Spinal cord (tissue), 10 donors: ENCODE measurements around the gene IQGAP3. TPM values are rescaled to one million over a fixed set of nuclear protein-coding genes. Genes with fewer than 3 reads are reported as not detected.
"Not testable (repeated sequence)": the region's sequence is repeated elsewhere in the genome, so short reads cannot be mapped to it uniquely, and the experiment has no call there.

Experiments used
- DNase-seq, 6 donors: peaks; one replicate each; pipeline versions ENCODE4 v3.0.0 to v3.0.0-alpha.2; 2013 to 2015; ENCODE audit warnings: low spot score in 6 of 6, low read depth in 4 of 6
- H3K27ac ChIP-seq: one replicate; pipeline ENCODE4 v1.5.1; 2013; ENCODE audit warnings: low read depth, low read length, control low read depth
- H3K27me3 ChIP-seq: one replicate; pipeline ENCODE4 v1.6.1; 2013; ENCODE audit warnings: low read length; ENCODE audit not compliant: control insufficient read depth, insufficient read depth
- H3K36me3 ChIP-seq: one replicate; pipeline ENCODE4 v1.6.1; 2013; ENCODE audit warnings: low read length; ENCODE audit not compliant: control insufficient read depth, insufficient read depth
- H3K4me1 ChIP-seq: one replicate; pipeline ENCODE4 v1.6.1; 2013; ENCODE audit warnings: low read length; ENCODE audit not compliant: control insufficient read depth, insufficient read depth
- H3K4me3 ChIP-seq: one replicate; pipeline ENCODE4 v1.5.1; 2013; ENCODE audit warnings: low read depth, low read length, control low read depth
- H3K9me3 ChIP-seq: one replicate; pipeline ENCODE4 v1.6.1; 2013; ENCODE audit warnings: low read length; ENCODE audit not compliant: control insufficient read depth, insufficient read depth
- WGBS: methylation state at CpG from one replicate; pipeline ENCODE4 v1.1.5; 2013; ENCODE audit warnings: missing lambda C conversion rate; ENCODE audit not compliant: insufficient coverage; 5-methylcytosine and 5-hydroxymethylcytosine counted together
- polyA plus RNA-seq, 2 donors: library from polyadenylated mRNA; unstranded; fragments of 120-200 nt; gene quantifications; one replicate each; pipeline ENCODE4 v1.2.1, GENCODE V29; 2013; ENCODE audit not compliant: insufficient read length in 2 of 2
- total RNA-seq, 2 donors: library from RNA; depleted of rRNA in 1 of 2; stranded (reverse); fragments of 120-200 nt in 1 of 2; fragments of >200 nt in 1 of 2; gene quantifications; one replicate each; pipeline versions ENCODE4 v1.2.3 to v1.2.4, GENCODE V29; 2013 to 2014
- donor health status: healthy.

Gene IQGAP3
- total and polyA plus RNA-seq, 4 donors: 4.9 to 10.4 (median 7.0) TPM

GRCh38 chr1:156594190-156594589 is 21.8 kb upstream of the IQGAP3 start:
- Histone ChIP-seq H3K36me3 (peaks cover 48% of the 10 kb centered on the region), H3K4me3 (no peak overlapping the region), H3K4me1 (peaks cover 36% of the 10 kb centered on the region), H3K27ac (peak overlapping the region; percentile 27), H3K27me3 (no peaks in the 10 kb centered on the region), H3K9me3 (no peaks in the 10 kb centered on the region)
- WGBS: 0% methylated on average over 2 of the region's 3 CpGs
- peak in 2 of 6 donors; percentile 61 to 84 for DNase-seq

GRCh38 chr1:156593661-156593989 is 21.3 kb upstream of the IQGAP3 start:
- Histone ChIP-seq H3K27ac (peak overlapping the region; percentile 27), H3K36me3 (peaks cover 48% of the 10 kb centered on the region), H3K9me3 (no peaks in the 10 kb centered on the region), H3K4me3 (no peak overlapping the region), H3K27me3 (no peaks in the 10 kb centered on the region), H3K4me1 (peaks cover 36% of the 10 kb centered on the region)
- no peak for DNase-seq
- WGBS: 53% methylated on average over 2 of the region's 8 CpGs

- peaks cover 42% of the 10 kb centered on the region for H3K36me3 ChIP-seq
- H3K27me3 ChIP-seq: no peaks in the 10 kb centered on the region
- H3K27ac ChIP-seq: no peak overlapping the region
- whole genome bisulfite sequencing: 55% methylated on average over 4 of the region's 8 CpGs
- H3K9me3 ChIP-seq: no peaks in the 10 kb centered on the region
- H3K4me3 ChIP-seq: no peak overlapping the region
- H3K4me1 ChIP-seq: peaks cover 36% of the 10 kb centered on the region
- DNase-seq: peak in 1 of 6 donors; percentile 3
Measured at GRCh38 chr1:156592910-156593660, 20.7 kb upstream of the IQGAP3 start.

- peaks cover 36% of the 10 kb centered on the region for H3K4me1 ChIP-seq
- H3K36me3 ChIP-seq: peaks cover 35% of the 10 kb centered on the region
- no peaks in the 10 kb centered on the region for H3K9me3 ChIP-seq
- peak overlapping the region; percentile 87 for H3K4me3 ChIP-seq
- DNase-seq: no peak
- H3K27me3 ChIP-seq: no peaks in the 10 kb centered on the region
- 39% methylated on average over 8 of the region's 16 CpGs for WGBS
- peak overlapping the region; percentile 69 for H3K27ac ChIP-seq
Measured at GRCh38 chr1:156592158-156592909, 20.0 kb upstream of the IQGAP3 start.

GRCh38 chr1:156591432-156592157 is 19.2 kb upstream of the IQGAP3 start, which contains the start of gene NAXE:
Gene NAXE (plus strand): TSS chr1:156591776. CDS start chr1:156591805, 29 bp downstream.
- Histone ChIP-seq H3K9me3 (no peaks in the 10 kb centered on the region), H3K27me3 (no peaks in the 10 kb centered on the region), H3K27ac (peak within 1 kb of the TSS; percentile 69), H3K4me3 (peak within 1 kb of the TSS; percentile 87), H3K36me3 (peaks cover 28% of the 10 kb centered on the region), H3K4me1 (peaks cover 36% of the 10 kb centered on the region)
- DNase-seq: peak in 3 of 6 donors; percentile 65 to 92 (median 90)
- whole genome bisulfite sequencing: under 1% methylated on average over 60 of the region's 60 CpGs

GRCh38 chr1:156591181-156591431 is 18.7 kb upstream of the IQGAP3 start:
- 0% methylated on average over 1 of the region's 6 CpGs for WGBS
- H3K27ac ChIP-seq: peak overlapping the region; percentile 19

GRCh38 chr1:156590326-156591180 is 18.2 kb upstream of the IQGAP3 start:
- peak overlapping the region; percentile 87 for H3K4me3 ChIP-seq
- peaks cover 32% of the 10 kb centered on the region for H3K4me1 ChIP-seq
- H3K9me3 ChIP-seq: no peaks in the 10 kb centered on the region
- no peak for DNase-seq
- H3K27me3 ChIP-seq: no peaks in the 10 kb centered on the region
- no peak overlapping the region for H3K27ac ChIP-seq
- H3K36me3 ChIP-seq: peaks cover 18% of the 10 kb centered on the region
- 87% methylated on average over 2 of the region's 10 CpGs for WGBS

More at GRCh38 chr1:156591181-156591431, 18.7 kb upstream of the IQGAP3 start:
- Histone ChIP-seq H3K36me3 (peaks cover 23% of the 10 kb centered on the region), H3K4me3 (peak overlapping the region; percentile 87), H3K4me1 (peaks cover 36% of the 10 kb centered on the region), H3K27me3 (no peaks in the 10 kb centered on the region), H3K9me3 (no peaks in the 10 kb centered on the region)
- DNase-seq: no peak

- peaks cover 24% of the 10 kb centered on the region for H3K4me1 ChIP-seq
- H3K4me3 ChIP-seq: no peak overlapping the region
- no peak overlapping the region for H3K27ac ChIP-seq
- WGBS: 100% methylated on average over 1 of the region's 5 CpGs
- DNase-seq: no peak
- H3K27me3 ChIP-seq: no peaks in the 10 kb centered on the region
- H3K9me3 ChIP-seq: no peaks in the 10 kb centered on the region
- H3K36me3 ChIP-seq: peaks cover 9% of the 10 kb centered on the region
Measured at GRCh38 chr1:156589546-156589945, 17.2 kb upstream of the IQGAP3 start.

- H3K9me3 ChIP-seq, H3K27ac ChIP-seq, H3K27me3 ChIP-seq, H3K4me3 ChIP-seq, H3K36me3 ChIP-seq, DNase-seq: not testable (repeated sequence)
- peaks cover 12% of the 10 kb centered on the region for H3K4me1 ChIP-seq
- 83% methylated on average over 5 of the region's 8 CpGs for WGBS
Measured at GRCh38 chr1:156587927-156588326, 15.6 kb upstream of the IQGAP3 start.
